Endothelial cell of umbilical vein (primary cell): ENCODE data around the gene SPIRE1. TPM values are rescaled to one million over a fixed set of nuclear protein-coding genes. Genes with fewer than 3 reads are reported as not detected.

Experiments used
- BruUV-seq: library from RNA; stranded (reverse); fragments of 400-500 nt; replicated peaks from 2 replicates; lab custom pipeline; 2021; lab: Mats Ljungman, UMichigan
- CTCF ChIA-PET: fragments of 300-600, 350-600 bp; sonication (Branson Sonifier 250); formaldehyde crosslinking; loops from one replicate; lab custom pipeline; 2021; ENCODE audit warnings: antibody characterized with exemption, inconsistent platforms; lab: Charles Lee
- POLR2A ChIA-PET: fragments of 300-600, 350-600 bp; sonication (Branson Sonifier 250); formaldehyde crosslinking; loops from one replicate; lab custom pipeline; 2021; ENCODE audit warnings: antibody characterized with exemption, inconsistent platforms; lab: Charles Lee
- DNase-seq: peaks from one replicate; pipeline ENCODE4 v3.0.0-alpha.2; 2011; ENCODE audit warnings: low read depth, low spot score
- FAIRE-seq: peaks from 2 replicates; lab custom pipeline; 2011; peaks lifted over from hg19 to GRCh38; lab: Jason Lieb, UNC
- H2AFZ ChIP-seq: 2 replicates; pipeline ENCODE4 v1.6.0; 2012; ENCODE audit warnings: low read depth, low read length, control low read depth, inconsistent platforms
- H3K27ac ChIP-seq: 2 replicates; pipeline ENCODE4 v1.5.1; 2011; ENCODE audit warnings: low read depth, mild to moderate bottlenecking, control low read depth, low read length, moderate library complexity; ENCODE audit not compliant: insufficient read depth
- H3K27me3 ChIP-seq, 2 experiments: 2 replicates each; pipeline versions ENCODE4 v1.6.0 to v1.6.1; 2011; ENCODE audit warnings: low read length in 2 of 2, mixed read lengths in 1 of 2; ENCODE audit not compliant: control insufficient read depth in 2 of 2, insufficient read depth in 2 of 2
- H3K36me3 ChIP-seq, 2 experiments: 2 replicates in 1 of 2; 3 replicates in 1 of 2; pipeline ENCODE4 v1.5.1; 2011; ENCODE audit warnings: low read length in 2 of 2, mild to moderate bottlenecking in 1 of 2, moderate library complexity in 1 of 2; ENCODE audit not compliant: control insufficient read depth in 2 of 2, insufficient read depth in 2 of 2; ENCODE audit errors: extremely low read depth in 1 of 2
- H3K4me1 ChIP-seq: 3 replicates; pipeline ENCODE4 v1.5.1; 2011; ENCODE audit warnings: mild to moderate bottlenecking, low read length; ENCODE audit not compliant: control insufficient read depth, insufficient read depth; ENCODE audit errors: extremely low read depth
- H3K4me2 ChIP-seq: 2 replicates; pipeline ENCODE4 v1.6.1; 2011; ENCODE audit warnings: low read length, control low read depth, mixed read lengths; ENCODE audit not compliant: insufficient read depth
- H3K4me3 ChIP-seq, 3 experiments: fragments of 200-600 bp in 1 of 3; sonication (generic), shearing (Covaris generic) in 1 of 3; replicated peaks in 1 of 3; 2 replicates each; pipeline ENCODE4 v1.5.1; 2011 to 2016; ENCODE audit warnings: control low read depth in 3 of 3, low read length in 3 of 3, mild to moderate bottlenecking in 2 of 3, inconsistent platforms in 1 of 3, low read depth in 1 of 3, moderate library complexity in 1 of 3; ENCODE audit not compliant: insufficient read depth in 1 of 3
- H3K79me2 ChIP-seq: 2 replicates; pipeline ENCODE4 v1.6.0; 2012; ENCODE audit warnings: low read length, inconsistent platforms; ENCODE audit not compliant: control insufficient read depth, insufficient read depth
- H3K9ac ChIP-seq: replicated peaks from 2 replicates; pipeline ENCODE3; 2011; ENCODE audit warnings: low read length, control low read depth; ENCODE audit not compliant: insufficient read depth; ENCODE audit errors: extremely low read depth
- H3K9me1 ChIP-seq: replicated peaks from 3 replicates; pipeline ENCODE4 v1.6.0; 2011; ENCODE audit warnings: mild to moderate bottlenecking, low read length; ENCODE audit not compliant: control insufficient read depth, insufficient read depth; ENCODE audit errors: extremely low read depth
- H3K9me3 ChIP-seq: replicated peaks from 2 replicates; pipeline ENCODE4 v1.5.1; 2012; ENCODE audit warnings: low read length, inconsistent platforms; ENCODE audit not compliant: control insufficient read depth, insufficient read depth
- H4K20me1 ChIP-seq: replicated peaks from 2 replicates; pipeline ENCODE3; 2011; ENCODE audit warnings: mild to moderate bottlenecking, low read length; ENCODE audit not compliant: control insufficient read depth, insufficient read depth; ENCODE audit errors: extremely low read depth
- CTCF ChIP-seq, 2 donors: IDR thresholded peaks; 1 replicate in 1 of 2; 2 replicates in 1 of 2; pipeline ENCODE4 v1.5.1; 2011; ENCODE audit warnings: low read length in 2 of 2, mild to moderate bottlenecking in 2 of 2, moderate library complexity in 2 of 2, control low read depth in 1 of 2, inconsistent platforms in 1 of 2, low read depth in 1 of 2; ENCODE audit not compliant: insufficient read depth in 1 of 2; ENCODE audit errors: extremely low read depth in 1 of 2
- EZH2 ChIP-seq: IDR thresholded peaks from 2 replicates; pipeline ENCODE4 v1.6.1; 2012; ENCODE audit warnings: borderline replicate concordance, low read depth, mild to moderate bottlenecking, moderate library complexity, low read length, inconsistent platforms; ENCODE audit not compliant: severe bottlenecking
- FOS ChIP-seq: IDR thresholded peaks from 2 replicates; pipeline ENCODE4 v1.6.1; 2011; ENCODE audit warnings: mild to moderate bottlenecking, low read length, moderate library complexity, borderline replicate concordance; ENCODE audit not compliant: insufficient read depth
- GATA2 ChIP-seq: IDR thresholded peaks from 2 replicates; pipeline ENCODE4 v1.7.0; 2011; ENCODE audit warnings: low read depth, mild to moderate bottlenecking, moderate library complexity, mixed read lengths, low read length; ENCODE audit not compliant: insufficient read length, insufficient read depth
- JUN ChIP-seq: IDR thresholded peaks from 2 replicates; pipeline ENCODE4 v1.6.1; 2011; ENCODE audit warnings: borderline replicate concordance, low read depth; ENCODE audit not compliant: insufficient read length, insufficient read depth
- MAX ChIP-seq: IDR thresholded peaks from 2 replicates; pipeline ENCODE4 v1.6.1; 2011; ENCODE audit not compliant: insufficient read depth, insufficient read length
- MYC ChIP-seq: IDR thresholded peaks from one replicate; pipeline ENCODE4 v1.6.1; 2011; ENCODE audit warnings: mild to moderate bottlenecking, low read depth, low read length
- POLR2A ChIP-seq: IDR thresholded peaks from 2 replicates; pipeline ENCODE4 v1.6.1; 2012; ENCODE audit warnings: low read depth, mild to moderate bottlenecking, control low read depth, low read length
- POLR2AphosphoS5 ChIP-seq: IDR thresholded peaks from 2 replicates; pipeline ENCODE4 v1.6.1; 2012; ENCODE audit warnings: low read depth, mild to moderate bottlenecking, control low read depth, low read length, moderate library complexity; ENCODE audit not compliant: insufficient read depth
- dilution Hi-C: fragments of 300-500 bp; cut with MboI; formaldehyde crosslinking; loops from one replicate; pipeline ENCODE4 v1.15.0; 2019; ENCODE audit warnings: low sequenced_read_pairs; ENCODE audit not compliant: extremely low pct_ligation_motif_present
- intact Hi-C: fragments of 100-400 bp; cut with micrococcal nuclease; formaldehyde crosslinking; loops from one replicate; pipeline ENCODE4 v1.10.0; 2022
- polyA plus RNA-seq, 4 experiments: library from polyadenylated mRNA; depleted of rRNA in 3 of 4; stranded (reverse) in 3 of 4; unstranded in 1 of 4; fragments of >200 nt; gene quantifications; 2 replicates each; pipeline versions ENCODE4 v1.2.1 to v1.2.3, GENCODE V29; 2011 to 2012; ENCODE audit warnings: missing spikeins in 1 of 4
- total RNA-seq: library from RNA; stranded (reverse); gene quantifications from 2 replicates; pipeline ENCODE4 v1.2.3, GENCODE V29; 2021

Gene SPIRE1
- total and polyA plus RNA-seq, 2 donors (not counting 3 experiments of a cell fraction or from before 2014, with no cell fraction given) = 13.1 to 44.0 TPM

GRCh38 chr18:12433829-12434540, 223.9 kb downstream of the SPIRE1 start:
- H3K9me1 ChIP-seq = no peaks in the 10 kb centered on the region
- H3K27me3 ChIP-seq = no peaks in the 10 kb centered on the region
- no peak overlapping the region for H2AFZ ChIP-seq
- no peak for DNase-seq
- dilution Hi-C loops = no loop called here
- H3K4me2 ChIP-seq = no peak overlapping the region
- no peak overlapping the region for H3K27ac ChIP-seq
- no peak for TF ChIP-seq POLR2A
- TF ChIP-seq MYC = no peak
- no peak for TF ChIP-seq CTCF (IDR thresholded peaks at IDR 0.05; ENCODE audit: extremely low read depth in 1 of 2, insufficient read depth in 1 of 2, low read depth in 1 of 2, low read length in 2 of 2)
- no peak for TF ChIP-seq FOS
- no peak for TF ChIP-seq MAX
- TF ChIP-seq EZH2 = no peak
- no peak for TF ChIP-seq JUN
- no peak for TF ChIP-seq GATA2
- TF ChIP-seq POLR2AphosphoS5 = no peak
- no peaks in the 10 kb centered on the region for H3K4me1 ChIP-seq
- peaks cover 3% of the 10 kb centered on the region in 2 experiments for H3K36me3 ChIP-seq
- no peak overlapping the region for H3K9ac ChIP-seq
- H4K20me1 ChIP-seq = no peaks in the 10 kb centered on the region
- no peaks in the 10 kb centered on the region for H3K79me2 ChIP-seq
- ChIA-PET CTCF (interaction anchor here (1.5 kb wide), 1 partner anchor 11 kb away, joined by 3 read pairs; no protein-coding TSS in a partner anchor), POLR2A (no interaction called here)
- BruUV-seq = no TSS peak
- H3K9me3 ChIP-seq = no peaks in the 10 kb centered on the region
- H3K4me3 ChIP-seq = no peak overlapping the region
- FAIRE-seq = no peak
- intact Hi-C loops = no loop called here
